Neuron (in vitro differentiated cells): Measurements from ENCODE around the gene TCEA3.
"Not testable (repeated sequence)": the region's sequence is repeated elsewhere in the genome, so short reads cannot be mapped to it uniquely, and the experiment has no call there.

Source experiments
- H2AFZ ChIP-seq: one replicate; pipeline ENCODE4 v1.6.1; 2013; ENCODE audit warnings: low read depth, mild to moderate bottlenecking, inconsistent platforms, low read length, moderate library complexity
- H3K27me3 ChIP-seq: one replicate; pipeline ENCODE4 v1.6.1; 2013; ENCODE audit warnings: low read length; ENCODE audit not compliant: insufficient read depth
- H3K36me3 ChIP-seq: one replicate; pipeline ENCODE4 v1.6.1; 2013; ENCODE audit warnings: low read length; ENCODE audit not compliant: insufficient read depth
- H3K4me1 ChIP-seq: one replicate; pipeline ENCODE4 v1.6.1; 2013; ENCODE audit warnings: low read length; ENCODE audit not compliant: insufficient read depth
- H3K4me3 ChIP-seq: 2 replicates; pipeline ENCODE4 v1.5.1; 2013; ENCODE audit warnings: mild to moderate bottlenecking, low read length, moderate library complexity
- H3K9me3 ChIP-seq: one replicate; pipeline ENCODE4 v1.6.1; 2013; ENCODE audit warnings: low read length

TCEA3 gene

DNA sequence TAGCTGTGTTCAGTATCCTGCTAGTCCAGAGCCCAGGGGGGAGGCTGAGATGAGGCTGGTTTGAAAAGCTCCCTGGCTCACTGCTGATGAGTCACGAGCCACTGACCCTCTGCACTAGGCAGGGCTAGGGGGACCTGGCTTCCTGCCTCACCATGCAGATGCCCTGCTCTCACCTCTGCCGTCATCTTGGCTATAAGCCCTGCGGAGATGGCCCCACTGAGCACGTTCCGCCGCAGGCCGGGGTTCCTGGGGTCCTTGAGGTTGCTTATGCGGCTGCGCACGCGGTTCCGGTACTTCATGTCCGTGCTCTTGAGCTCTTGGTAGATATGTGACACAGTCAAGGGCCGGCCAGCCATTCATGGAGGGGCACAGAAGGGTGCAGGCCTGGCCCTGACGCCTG is 30.8 kb downstream of the TCEA3 start:
- Histone ChIP-seq H2AFZ (no peak overlapping the region), H3K36me3 (no peaks in the 10 kb centered on the region), H3K27me3 (no peaks in the 10 kb centered on the region), H3K9me3 (peaks cover 9% of the 10 kb centered on the region), H3K4me1 (peaks cover 20% of the 10 kb centered on the region), H3K4me3 (no peak overlapping the region)

- Histone ChIP-seq H2AFZ (no peak overlapping the region), H3K4me3 (no peak overlapping the region), H3K4me1 (peaks cover 20% of the 10 kb centered on the region), H3K9me3 (peaks cover 9% of the 10 kb centered on the region), H3K27me3 (no peaks in the 10 kb centered on the region), H3K36me3 (no peaks in the 10 kb centered on the region)
Observed at GRCh38 chr1:23392125-23392855, 32.3 kb downstream of the TCEA3 start.

DNA sequence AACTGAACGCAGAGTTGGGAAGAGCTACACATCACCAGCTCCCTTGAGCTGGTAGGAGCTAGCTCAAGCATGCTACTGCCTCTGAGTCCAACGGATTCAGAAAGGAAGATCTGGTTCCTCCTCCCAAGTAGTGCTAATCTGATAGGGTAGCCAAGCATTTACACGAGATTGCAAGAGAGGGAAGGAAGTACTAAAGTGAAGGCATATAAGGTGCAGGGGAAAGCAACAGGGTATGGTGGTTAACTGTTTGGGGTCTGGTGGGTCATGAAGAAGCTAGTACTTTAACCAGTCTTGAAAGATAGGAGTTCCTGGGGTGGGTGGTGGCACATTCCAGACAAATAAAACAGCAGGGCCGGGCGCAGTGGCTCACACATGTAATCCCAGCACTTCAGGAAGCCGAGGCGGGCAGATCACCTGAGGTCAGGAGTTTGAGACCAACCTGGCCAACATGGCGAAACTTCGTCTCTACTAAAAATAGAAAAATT is 34.7 kb downstream of the TCEA3 start:
- peaks cover 10% of the 10 kb centered on the region for H3K4me1 ChIP-seq
- H3K27me3 ChIP-seq = no peaks in the 10 kb centered on the region

DNA sequence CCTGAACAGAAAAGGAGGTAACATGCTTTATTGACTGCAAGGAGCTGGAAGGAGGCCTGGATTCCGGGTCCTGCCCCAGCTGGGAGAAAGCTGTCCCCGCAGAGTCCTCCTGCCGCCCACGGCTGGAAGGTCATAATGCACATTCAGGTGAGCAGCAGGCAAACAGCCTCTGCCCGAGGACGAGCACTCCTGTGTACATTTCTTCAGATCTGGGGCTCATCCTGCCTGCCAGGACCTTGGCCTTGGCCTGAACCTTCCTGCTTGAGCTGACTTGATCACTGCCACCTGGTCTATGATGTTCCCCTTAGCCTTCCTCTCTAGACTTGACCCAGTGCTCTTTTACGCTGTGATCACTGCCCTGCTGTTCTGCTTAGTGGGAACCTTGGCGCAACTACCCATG is 37.1 kb downstream of the TCEA3 start:
- Histone ChIP-seq H3K36me3 (no peaks in the 10 kb centered on the region), H2AFZ (no peak overlapping the region), H3K27me3 (no peaks in the 10 kb centered on the region), H3K4me3 (no peak overlapping the region), H3K9me3 (peaks cover 1% of the 10 kb centered on the region), H3K4me1 (no peaks in the 10 kb centered on the region)

More for the DNA sequence above, 34.7 kb downstream of the TCEA3 start:
- H3K9me3 ChIP-seq = peaks cover 9% of the 10 kb centered on the region
- H3K36me3 ChIP-seq = no peaks in the 10 kb centered on the region
- H3K4me3 ChIP-seq = no peak overlapping the region
- no peak overlapping the region for H2AFZ ChIP-seq

DNA sequence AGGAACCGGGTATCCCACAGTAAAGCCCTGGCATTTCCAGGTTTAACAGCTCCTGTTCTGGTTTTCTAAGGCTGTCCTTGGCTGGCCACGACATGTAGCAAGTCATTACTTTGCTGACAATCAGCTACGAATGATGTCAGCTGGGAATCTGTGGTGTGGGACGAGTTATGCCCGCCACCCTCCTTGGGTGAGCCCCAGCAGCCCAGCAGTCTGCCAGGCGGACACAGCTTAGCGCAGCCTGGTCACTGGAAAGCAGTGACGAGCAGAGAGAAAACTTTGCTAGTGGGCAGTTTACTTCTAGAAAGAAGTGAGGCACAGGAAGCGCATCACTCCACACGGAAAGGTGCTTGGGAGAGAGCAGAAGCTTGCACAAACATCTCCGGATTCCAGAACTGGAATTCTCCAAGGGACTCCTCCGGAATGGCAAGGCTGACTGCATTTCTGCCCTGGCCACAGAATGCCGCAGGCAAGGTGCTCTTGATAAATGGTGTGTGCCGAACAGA is 39.4 kb downstream of the TCEA3 start:
- H3K4me3 ChIP-seq = no peak overlapping the region
- H3K4me1 ChIP-seq = no peaks in the 10 kb centered on the region
- no peak overlapping the region for H2AFZ ChIP-seq
- no peaks in the 10 kb centered on the region for H3K36me3 ChIP-seq
- no peaks in the 10 kb centered on the region for H3K27me3 ChIP-seq
- H3K9me3 ChIP-seq = peaks cover 5% of the 10 kb centered on the region

DNA sequence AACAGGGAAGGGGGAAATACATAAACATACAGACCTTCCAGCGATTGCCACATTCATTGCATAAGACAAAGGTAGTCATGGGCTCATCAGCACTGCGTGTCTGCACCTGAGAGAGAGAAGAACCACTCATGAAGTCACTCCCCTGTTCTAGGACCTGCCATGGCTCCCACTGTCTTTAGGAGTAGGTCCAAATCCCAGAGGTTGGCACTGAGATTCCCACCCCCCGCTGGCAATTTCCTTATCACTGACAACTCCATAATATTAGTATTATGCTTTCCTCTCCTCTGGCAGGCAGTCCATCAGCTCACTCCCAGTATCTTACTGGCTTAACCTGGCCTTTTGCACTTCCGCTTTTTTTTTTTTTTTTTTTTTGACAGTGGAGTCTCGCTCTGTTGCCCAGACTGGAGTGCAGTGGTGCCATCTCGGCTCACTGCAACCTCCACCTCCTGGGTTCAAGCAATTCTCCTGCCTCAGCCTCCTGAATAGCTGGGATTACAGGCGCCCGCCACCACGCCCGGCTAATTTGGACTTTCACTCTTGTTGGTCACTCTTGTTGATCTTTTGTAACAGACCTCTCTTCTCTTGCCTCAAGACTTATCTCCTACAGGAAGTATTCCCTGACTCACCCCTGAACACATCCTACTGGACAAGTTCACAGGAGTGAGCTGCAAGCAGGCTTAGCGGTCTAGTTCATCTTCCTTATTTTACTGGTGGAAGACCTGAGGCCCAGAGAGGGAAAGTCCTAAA is 40.1 kb downstream of the TCEA3 start:
- no peaks in the 10 kb centered on the region for H3K4me1 ChIP-seq
- no peak overlapping the region for H2AFZ ChIP-seq
- H3K27me3 ChIP-seq = no peaks in the 10 kb centered on the region
- peaks cover 5% of the 10 kb centered on the region for H3K9me3 ChIP-seq
- H3K4me3 ChIP-seq = no peak overlapping the region
- H3K36me3 ChIP-seq = no peaks in the 10 kb centered on the region

GRCh38 chr1:23383577-23384311 is 40.8 kb downstream of the TCEA3 start:
- Histone ChIP-seq H3K9me3 (peaks cover 5% of the 10 kb centered on the region), H3K4me3 (no peak overlapping the region), H3K4me1 (no peaks in the 10 kb centered on the region), H3K27me3 (no peaks in the 10 kb centered on the region), H3K36me3 (no peaks in the 10 kb centered on the region), H2AFZ (no peak overlapping the region)

- Histone ChIP-seq H3K4me1 (peaks cover 7% of the 10 kb centered on the region), H3K27me3 (no peaks in the 10 kb centered on the region), H3K9me3 (peaks cover 5% of the 10 kb centered on the region), H2AFZ (no peak overlapping the region), H3K4me3 (no peak overlapping the region), H3K36me3 (no peaks in the 10 kb centered on the region)
Observed at GRCh38 chr1:23381233-23381885, 43.2 kb downstream of the TCEA3 start.

- Histone ChIP-seq H2AFZ (no peak overlapping the region), H3K36me3 (no peaks in the 10 kb centered on the region), H3K4me1 (peaks cover 7% of the 10 kb centered on the region), H3K4me3 (no peak overlapping the region), H3K27me3 (no peaks in the 10 kb centered on the region), H3K9me3 (peaks cover 5% of the 10 kb centered on the region)
Observed at GRCh38 chr1:23380719-23381118, 43.8 kb downstream of the TCEA3 start.

GRCh38 chr1:23380236-23380635 is 44.3 kb downstream of the TCEA3 start:
- not testable (repeated sequence) for H3K36me3 ChIP-seq, H3K9me3 ChIP-seq, H3K4me3 ChIP-seq, H3K27me3 ChIP-seq, H2AFZ ChIP-seq, H3K4me1 ChIP-seq

DNA sequence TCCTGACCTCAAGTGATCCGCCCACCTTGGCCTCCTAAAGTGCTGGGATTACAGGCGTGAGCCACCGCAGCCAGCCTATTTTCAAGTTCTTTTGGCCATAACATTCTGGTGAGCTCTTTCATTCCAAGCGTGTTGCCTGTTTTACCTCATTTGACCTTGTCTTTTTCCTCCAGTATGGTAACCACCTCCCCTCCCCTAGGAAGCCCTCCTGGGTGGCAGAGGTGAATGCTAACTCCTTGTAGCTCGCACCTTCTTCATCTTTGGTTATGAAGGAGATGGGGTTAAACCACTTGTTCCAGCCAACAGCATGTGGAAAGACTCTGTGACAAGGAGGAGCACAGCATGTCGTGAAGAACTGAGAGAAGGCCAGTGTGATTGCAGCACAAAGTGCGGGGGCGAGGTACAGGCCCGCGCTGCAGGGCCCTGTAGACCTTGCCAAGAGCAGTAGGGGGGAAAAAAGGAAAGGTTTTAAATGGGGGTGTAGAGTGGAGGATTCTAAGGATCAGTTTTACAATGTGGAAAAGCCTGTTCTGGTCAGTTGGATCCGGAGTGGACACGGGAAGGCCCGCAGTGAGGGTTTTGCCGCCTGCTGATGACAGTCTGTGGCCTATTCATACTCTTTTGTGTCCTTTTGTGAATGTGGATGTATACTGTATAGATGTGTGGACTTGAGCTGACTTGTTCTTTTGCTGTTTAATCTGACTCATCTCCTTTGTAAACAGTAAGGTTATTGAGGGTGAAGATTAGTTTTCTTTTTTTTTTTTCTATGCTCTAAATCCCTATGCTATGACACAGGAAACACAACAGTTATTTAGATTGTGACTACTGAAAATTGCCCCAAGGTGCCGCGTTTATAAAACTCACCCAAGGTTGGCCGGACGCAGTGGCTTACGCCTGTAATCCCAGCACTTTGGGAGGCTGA is 47.4 kb downstream of the TCEA3 start:
- H3K27me3 ChIP-seq = no peaks in the 10 kb centered on the region

More for the DNA sequence above, 47.4 kb downstream of the TCEA3 start:
- peaks cover 2% of the 10 kb centered on the region for H3K36me3 ChIP-seq
- H3K9me3 ChIP-seq = peaks cover under 1% of the 10 kb centered on the region
- no peak overlapping the region for H3K4me3 ChIP-seq
- H2AFZ ChIP-seq = no peak overlapping the region
- peaks cover 9% of the 10 kb centered on the region for H3K4me1 ChIP-seq
